GM18526 (cell line): ENCODE measurements around the gene GSG1.

Experiments
- POLR2A ChIP-seq: IDR thresholded peaks from 3 replicates; pipeline ENCODE4 v1.6.1; 2011; ENCODE audit not compliant: insufficient read length; ENCODE audit errors: extremely low read depth

GSG1 gene

GRCh38 chr12:13103391-13104033 lies at the start of gene GSG1:
Gene GSG1 (minus strand): TSS chr12:13103667. CDS start chr12:13103512, 155 bp downstream.
- TF ChIP-seq POLR2A = no peak

GRCh38 chr12:13153180-13153579 lies 49.7 kb upstream of the GSG1 start:
- TF ChIP-seq POLR2A = no peak

- TF ChIP-seq POLR2A = no peak
Observed at GRCh38 chr12:13152756-13153155, 49.3 kb upstream of the GSG1 start.

GRCh38 chr12:13152281-13152680 lies 48.8 kb upstream of the GSG1 start:
- TF ChIP-seq POLR2A = no peak

- TF ChIP-seq POLR2A = no peak
Observed at GRCh38 chr12:13149411-13149810, 45.9 kb upstream of the GSG1 start.

- no peak for TF ChIP-seq POLR2A
Observed at GRCh38 chr12:13148485-13148847, 45.0 kb upstream of the GSG1 start.

- TF ChIP-seq POLR2A = no peak
Observed at GRCh38 chr12:13147688-13148484, 44.4 kb upstream of the GSG1 start.

GRCh38 chr12:13146336-13146938 lies 43.0 kb upstream of the GSG1 start:
- TF ChIP-seq POLR2A = no peak

- no peak for TF ChIP-seq POLR2A
Observed at GRCh38 chr12:13144266-13144828, 40.9 kb upstream of the GSG1 start.

GRCh38 chr12:13142747-13143146 lies 39.3 kb upstream of the GSG1 start:
- TF ChIP-seq POLR2A = no peak

GRCh38 chr12:13141686-13142085 lies 38.2 kb upstream of the GSG1 start:
- no peak for TF ChIP-seq POLR2A

GRCh38 chr12:13135371-13136178 lies 32.1 kb upstream of the GSG1 start:
- no peak for TF ChIP-seq POLR2A

- TF ChIP-seq POLR2A = no peak
Observed at GRCh38 chr12:13133886-13134285, 30.4 kb upstream of the GSG1 start.

- no peak for TF ChIP-seq POLR2A
Observed at GRCh38 chr12:13130981-13131380, 27.5 kb upstream of the GSG1 start.
